Measurements from ENCODE around the gene ABLIM1. TPM values are rescaled to one million over a fixed set of nuclear protein-coding genes. Genes with fewer than 3 reads are reported as not detected.

The ABLIM1 gene
- total RNA-seq, 1 experiment from 2014 or later = 34.0 TPM

- BruUV-seq (replicated peaks) = no TSS peak
- Histone ChIP-seq H3K27ac (ENCODE audit: low read depth, low read length, poor library complexity, severe bottlenecking) (no peak overlapping the region), H3K27me3 (replicated peaks; ENCODE audit: insufficient read depth, low read depth, low read length, poor library complexity) (no peaks in the 10 kb centered on the region), H3K36me3 (ENCODE audit: insufficient read depth, low read length, poor library complexity, severe bottlenecking) (no peaks in the 10 kb centered on the region), H3K9me3 (ENCODE audit: low read depth, low read length, poor library complexity, severe bottlenecking) (peaks cover 12% of the 10 kb centered on the region), H3K4me1 (ENCODE audit: insufficient read depth, low read length, poor library complexity, severe bottlenecking) (no peaks in the 10 kb centered on the region), H3K4me3 (ENCODE audit: low read depth, low read length, poor library complexity, severe bottlenecking) (no peak overlapping the region)
- intact Hi-C loops (cut with micrococcal nuclease; ENCODE audit: unreplicated experiment) = no loop called here
- DNase-seq (ENCODE audit: low spot score) = no peak
- TF ChIP-seq EZH2 (IDR thresholded peaks at IDR 0.05; ENCODE audit: borderline replicate concordance, low read depth, low read length, poor library complexity, severe bottlenecking) = no peak
- TF ChIP-seq CTCF (conservative IDR thresholded peaks at IDR 0.05; ENCODE audit: low read depth, low read length) = no peak
- POLR2A ChIA-PET (ENCODE audit: low non-redundant PET) = no interaction called here
- CTCF ChIA-PET = no interaction called here
These were observed 100.2 kb downstream of the ABLIM1 start for GRCh38 chr10:114557854-114558253.

GRCh38 chr10:114556236-114557122 lies 101.6 kb downstream of the ABLIM1 start:
- H3K4me1 ChIP-seq (ENCODE audit: insufficient read depth, low read length, poor library complexity, severe bottlenecking) = peaks cover 2% of the 10 kb centered on the region
- TF ChIP-seq EZH2 (IDR thresholded peaks at IDR 0.05; ENCODE audit: borderline replicate concordance, low read depth, low read length, poor library complexity, severe bottlenecking) = no peak
- no peak for TF ChIP-seq CTCF (conservative IDR thresholded peaks at IDR 0.05; ENCODE audit: low read depth, low read length)
- H3K36me3 ChIP-seq (ENCODE audit: insufficient read depth, low read length, poor library complexity, severe bottlenecking) = no peaks in the 10 kb centered on the region
- intact Hi-C loops (cut with micrococcal nuclease; ENCODE audit: unreplicated experiment) = no loop called here
- H3K9me3 ChIP-seq (ENCODE audit: low read depth, low read length, poor library complexity, severe bottlenecking) = peaks cover 12% of the 10 kb centered on the region
- BruUV-seq (replicated peaks) = no TSS peak
- no peak for DNase-seq (ENCODE audit: low spot score)
- CTCF ChIA-PET = no interaction called here
- no peak overlapping the region for H3K4me3 ChIP-seq (ENCODE audit: low read depth, low read length, poor library complexity, severe bottlenecking)
- H3K27me3 ChIP-seq (replicated peaks; ENCODE audit: insufficient read depth, low read depth, low read length, poor library complexity) = no peaks in the 10 kb centered on the region
- H3K27ac ChIP-seq (ENCODE audit: low read depth, low read length, poor library complexity, severe bottlenecking) = no peak overlapping the region
- POLR2A ChIA-PET (ENCODE audit: low non-redundant PET) = no interaction called here

GRCh38 chr10:114553436-114553835 lies 104.6 kb downstream of the ABLIM1 start:
- CTCF ChIA-PET = no interaction called here
- peaks cover 6% of the 10 kb centered on the region for H3K4me1 ChIP-seq (ENCODE audit: insufficient read depth, low read length, poor library complexity, severe bottlenecking)
- no peak for DNase-seq (ENCODE audit: low spot score)
- H3K36me3 ChIP-seq (ENCODE audit: insufficient read depth, low read length, poor library complexity, severe bottlenecking) = no peaks in the 10 kb centered on the region
- POLR2A ChIA-PET (ENCODE audit: low non-redundant PET) = no interaction called here
- no peaks in the 10 kb centered on the region for H3K27me3 ChIP-seq (replicated peaks; ENCODE audit: insufficient read depth, low read depth, low read length, poor library complexity)
- intact Hi-C loops (cut with micrococcal nuclease; ENCODE audit: unreplicated experiment) = loop anchor here (5.0 kb wide), 1 partner anchor 324 kb away; no protein-coding TSS in a partner anchor
- H3K4me3 ChIP-seq (ENCODE audit: low read depth, low read length, poor library complexity, severe bottlenecking) = no peak overlapping the region
- H3K27ac ChIP-seq (ENCODE audit: low read depth, low read length, poor library complexity, severe bottlenecking) = no peak overlapping the region
- TF ChIP-seq CTCF (conservative IDR thresholded peaks at IDR 0.05; ENCODE audit: low read depth, low read length) (no peak), EZH2 (IDR thresholded peaks at IDR 0.05; ENCODE audit: borderline replicate concordance, low read depth, low read length, poor library complexity, severe bottlenecking) (no peak)
- no TSS peak for BruUV-seq (replicated peaks)
- H3K9me3 ChIP-seq (ENCODE audit: low read depth, low read length, poor library complexity, severe bottlenecking) = peaks cover 10% of the 10 kb centered on the region
